ENCODE measurements around the gene ANKS1B.

GRCh38 chr12:99946131-99946530 is 38.6 kb downstream of the ANKS1B start:
- TF ChIP-seq CTCF (IDR thresholded peaks at IDR 0.05) (no peak), POLR2A (IDR thresholded peaks at IDR 0.05) (no peak)

Measured in Peyer's patch (tissue), 4 donors.